ENCODE data around the gene SCO2.
"Not testable (repeated sequence)": the region's sequence is repeated elsewhere in the genome, so short reads cannot be mapped to it uniquely, and the experiment has no call there.

Gene SCO2

GRCh38 chr22:50551160-50551752 is 25.9 kb upstream of the SCO2 start:
- H3K4me3 ChIP-seq (ENCODE audit: low read depth, low read length) = no peak overlapping the region

DNA sequence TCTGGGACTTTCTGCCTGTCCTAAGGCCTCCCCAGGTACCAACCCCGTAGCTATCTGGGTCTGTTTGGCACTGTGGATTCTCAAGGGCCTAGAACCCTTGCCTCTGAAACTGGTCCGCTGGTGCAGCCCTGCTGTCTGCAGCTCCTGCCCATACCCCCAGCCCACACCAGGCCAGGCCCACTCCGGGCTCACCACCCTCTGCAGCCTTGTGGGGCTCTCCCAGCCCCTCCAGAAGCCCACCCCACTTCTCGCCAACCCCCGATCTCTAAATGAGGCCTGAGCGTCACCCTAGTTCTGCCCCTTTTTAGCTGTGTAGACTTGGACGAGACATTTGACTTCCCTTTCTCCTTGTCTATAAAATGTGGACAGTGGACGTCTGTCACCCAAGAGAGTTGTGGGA is 25.0 kb upstream of the SCO2 start:
- H3K4me3 ChIP-seq (ENCODE audit: low read depth, low read length) = no peak overlapping the region

GRCh38 chr22:50548921-50549790 is 23.8 kb upstream of the SCO2 start:
- H3K4me3 ChIP-seq (ENCODE audit: low read depth, low read length) = no peak overlapping the region

DNA sequence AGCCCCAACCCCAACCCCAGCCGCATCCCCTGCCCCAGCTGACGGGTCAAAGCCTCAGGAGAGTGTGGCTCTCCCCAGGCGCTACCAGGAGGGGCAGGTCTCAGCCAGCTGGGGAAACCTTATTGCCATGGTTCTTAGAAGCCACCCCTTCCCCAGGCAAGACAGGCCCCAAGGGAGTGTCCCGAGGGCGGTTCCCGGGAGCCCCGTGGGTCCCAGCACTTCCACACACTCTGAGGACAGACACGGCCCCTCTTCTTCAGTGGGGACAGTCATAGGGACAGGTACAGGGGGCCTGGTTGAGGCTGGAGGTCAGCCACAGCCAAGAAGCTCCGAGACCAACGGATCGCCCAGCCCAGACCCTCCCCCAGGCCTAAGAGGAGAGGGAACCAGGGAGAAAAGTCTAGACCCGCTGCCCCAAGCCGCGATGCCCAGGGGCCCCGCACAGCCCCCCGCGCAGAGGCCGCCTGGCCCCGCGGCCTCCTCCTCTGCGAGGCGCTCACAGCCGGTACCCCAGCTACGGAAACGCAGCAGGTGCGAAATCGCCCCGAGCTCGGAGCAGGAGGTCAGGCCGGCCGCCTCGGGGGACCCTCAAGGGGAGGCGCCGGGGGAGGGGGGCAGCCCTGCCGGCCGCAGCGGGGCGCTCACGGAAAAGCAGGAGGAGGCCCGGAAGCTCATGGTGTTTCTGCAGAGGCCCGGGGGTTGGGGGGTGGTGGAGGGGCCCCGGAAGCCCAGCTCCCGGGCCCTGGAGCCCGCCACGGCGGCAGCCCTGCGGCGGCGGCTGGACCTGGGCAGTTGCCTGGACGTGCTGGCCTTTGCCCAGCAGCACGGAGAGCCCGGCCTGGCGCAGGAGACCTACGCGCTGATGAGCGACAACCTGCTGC is 22.9 kb upstream of the SCO2 start:
- H3K4me3 ChIP-seq (ENCODE audit: low read depth, low read length) = no peak overlapping the region

GRCh38 chr22:50547263-50547985 is 22.0 kb upstream of the SCO2 start:
- no peak overlapping the region for H3K4me3 ChIP-seq (ENCODE audit: low read depth, low read length)

- no peak overlapping the region for H3K4me3 ChIP-seq (ENCODE audit: low read depth, low read length)
Measured at GRCh38 chr22:50546326-50547262, 21.2 kb upstream of the SCO2 start.

- H3K4me3 ChIP-seq (ENCODE audit: low read depth, low read length) = no peak within 1 kb of the TSS
Measured at GRCh38 chr22:50545522-50546325, 20.3 kb upstream of the SCO2 start, which contains the start of gene KLHDC7B. Gene KLHDC7B, plus strand, starts transcription at chr22:50545899. Its CDS starts 345 bp downstream, at chr22:50546244.

DNA sequence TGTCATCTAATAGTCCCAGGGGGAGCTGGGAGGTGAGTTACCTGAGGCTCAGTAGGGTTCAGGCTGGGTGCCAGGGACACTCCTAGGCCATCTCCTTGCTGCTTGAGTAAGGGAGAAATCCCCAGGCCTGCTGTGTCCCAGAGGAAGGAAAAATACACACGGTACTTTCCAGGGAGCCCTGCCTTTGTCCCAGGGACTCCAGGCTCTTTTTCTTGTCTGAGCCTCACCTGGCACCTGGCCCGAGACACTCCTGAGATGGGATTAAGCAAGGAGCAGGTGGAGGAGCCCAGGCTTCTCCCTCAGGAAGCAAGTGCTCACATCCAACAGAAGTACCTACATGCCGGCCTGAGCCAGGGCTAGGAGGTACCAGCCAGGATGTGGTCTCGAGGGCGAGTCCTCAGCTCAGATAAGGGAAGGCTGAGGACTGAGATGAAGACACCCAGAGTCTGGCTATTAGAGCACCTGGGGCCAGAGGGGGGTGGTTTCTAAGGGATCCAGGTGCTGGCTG is 19.4 kb upstream of the SCO2 start:
- no peak overlapping the region for H3K4me3 ChIP-seq (ENCODE audit: low read depth, low read length)

DNA sequence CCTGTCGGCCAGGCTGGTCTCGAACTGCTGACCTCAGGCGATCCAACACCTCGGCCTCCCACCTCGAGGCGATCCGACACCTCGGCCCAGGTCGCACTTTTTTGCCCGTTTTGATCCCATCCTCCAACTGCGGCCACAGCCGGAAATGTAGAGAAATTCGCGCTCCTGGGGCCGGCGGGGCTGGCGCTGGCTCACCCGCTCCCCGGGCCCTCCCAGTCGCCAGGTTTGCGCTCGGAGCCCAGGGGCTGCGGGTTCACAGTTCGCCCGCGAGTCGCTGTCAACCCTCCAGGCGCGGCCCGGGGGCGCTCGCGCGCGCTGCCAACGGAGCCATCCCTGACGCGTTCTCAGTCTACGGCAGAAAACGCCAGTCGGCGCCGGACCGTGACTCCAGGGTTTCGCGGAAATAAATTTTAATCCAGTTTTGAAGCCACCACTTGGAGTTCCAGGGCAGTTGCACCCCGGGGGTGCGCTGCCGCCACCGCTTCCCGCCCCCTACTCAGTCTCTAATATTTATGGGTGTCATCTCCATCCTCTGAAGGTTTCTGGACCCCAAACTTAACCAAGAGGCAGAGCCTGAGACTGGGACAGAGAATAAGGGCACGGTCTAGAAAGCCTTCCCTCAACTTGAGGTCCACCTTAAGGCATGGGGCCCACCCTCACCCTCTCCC is 18.8 kb upstream of the SCO2 start:
- H3K4me3 ChIP-seq (ENCODE audit: low read depth, low read length) = no peak overlapping the region

- H3K4me3 ChIP-seq (ENCODE audit: low read depth, low read length) = no peak overlapping the region
Measured at GRCh38 chr22:50542416-50542927, 17.1 kb upstream of the SCO2 start.

DNA sequence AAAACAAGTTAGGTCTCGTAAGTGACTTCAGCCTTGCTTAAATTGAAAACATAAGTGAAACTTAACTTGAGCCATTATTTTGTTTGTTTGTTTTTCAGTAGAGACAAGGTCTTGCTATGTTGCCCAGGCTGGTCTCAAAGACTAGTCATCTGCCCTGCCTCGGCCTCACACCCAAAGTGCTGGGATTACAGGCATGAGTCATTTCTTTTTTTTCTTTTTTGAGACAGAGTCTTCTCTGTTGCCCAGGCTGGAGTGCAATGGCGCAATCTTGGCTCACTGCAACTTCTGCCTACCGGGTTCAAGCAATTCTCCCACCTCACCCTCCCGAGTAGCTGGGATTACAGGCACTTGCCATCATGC is 16.2 kb upstream of the SCO2 start:
- not testable (repeated sequence) for H3K4me3 ChIP-seq (ENCODE audit: low read depth, low read length)

DNA sequence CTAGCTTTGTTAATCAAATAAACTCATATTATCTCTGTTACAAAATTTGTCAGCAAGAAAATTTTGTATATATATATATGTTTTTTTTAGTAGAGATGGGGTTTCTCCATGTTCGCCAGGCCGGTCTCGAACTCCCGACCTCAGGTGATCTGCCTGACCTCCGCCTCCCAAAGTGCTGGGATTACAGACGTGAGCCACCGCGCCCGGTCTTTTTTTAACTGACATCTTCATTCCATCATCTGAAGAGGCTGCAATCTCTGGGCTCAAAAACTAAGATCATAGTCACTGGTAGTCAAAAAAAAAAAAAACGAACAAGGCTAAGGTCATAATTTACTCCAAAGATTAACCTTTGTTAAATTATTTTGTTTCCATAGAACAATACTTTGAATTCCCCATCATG is 15.0 kb upstream of the SCO2 start:
- no peak overlapping the region for H3K4me3 ChIP-seq (ENCODE audit: low read depth, low read length)

DNA sequence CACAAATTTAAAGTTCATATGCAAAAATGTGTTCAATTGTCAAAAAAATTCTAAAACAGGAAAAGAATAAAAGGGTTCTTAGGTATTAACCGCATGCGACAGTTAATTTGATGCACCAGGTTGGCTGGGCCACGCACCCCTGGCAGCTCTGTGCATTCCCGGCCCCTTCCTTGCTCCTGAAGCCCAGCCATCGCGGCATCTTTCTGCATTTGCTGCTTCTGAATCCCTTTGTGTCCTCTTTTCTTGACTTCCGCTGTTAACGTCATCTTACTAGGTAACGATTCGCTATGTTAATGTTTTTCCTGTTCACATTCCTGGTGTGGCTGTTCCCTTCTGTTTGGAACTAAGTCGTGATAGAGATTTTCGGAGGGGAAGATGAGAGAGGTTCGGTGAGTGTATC is 12.4 kb upstream of the SCO2 start:
- H3K4me3 ChIP-seq (ENCODE audit: low read depth, low read length) = no peak overlapping the region

- H3K4me3 ChIP-seq (ENCODE audit: low read depth, low read length) = no peak overlapping the region
Measured at GRCh38 chr22:50536226-50536625, 10.8 kb upstream of the SCO2 start.

DNA sequence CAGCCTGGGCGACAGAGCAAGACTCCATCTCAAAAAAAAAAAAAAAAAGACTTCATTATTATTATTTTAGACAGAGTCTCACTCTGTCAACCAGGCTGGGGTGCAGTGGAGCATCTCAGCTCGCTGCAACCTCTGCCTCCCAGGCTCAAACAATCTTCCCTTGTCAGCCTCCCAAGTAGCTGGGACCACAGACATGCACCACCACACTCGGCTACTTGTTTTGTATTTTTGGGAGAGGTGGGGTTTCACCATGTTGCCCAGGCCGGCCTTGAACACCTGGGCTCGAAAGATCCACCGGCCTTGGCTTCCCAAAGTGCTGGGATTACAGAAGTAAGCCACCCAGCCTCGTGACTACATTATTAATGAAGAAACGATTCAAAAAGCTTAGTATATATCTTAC is 9.7 kb upstream of the SCO2 start:
- no peak overlapping the region for H3K4me3 ChIP-seq (ENCODE audit: low read depth, low read length)

DNA sequence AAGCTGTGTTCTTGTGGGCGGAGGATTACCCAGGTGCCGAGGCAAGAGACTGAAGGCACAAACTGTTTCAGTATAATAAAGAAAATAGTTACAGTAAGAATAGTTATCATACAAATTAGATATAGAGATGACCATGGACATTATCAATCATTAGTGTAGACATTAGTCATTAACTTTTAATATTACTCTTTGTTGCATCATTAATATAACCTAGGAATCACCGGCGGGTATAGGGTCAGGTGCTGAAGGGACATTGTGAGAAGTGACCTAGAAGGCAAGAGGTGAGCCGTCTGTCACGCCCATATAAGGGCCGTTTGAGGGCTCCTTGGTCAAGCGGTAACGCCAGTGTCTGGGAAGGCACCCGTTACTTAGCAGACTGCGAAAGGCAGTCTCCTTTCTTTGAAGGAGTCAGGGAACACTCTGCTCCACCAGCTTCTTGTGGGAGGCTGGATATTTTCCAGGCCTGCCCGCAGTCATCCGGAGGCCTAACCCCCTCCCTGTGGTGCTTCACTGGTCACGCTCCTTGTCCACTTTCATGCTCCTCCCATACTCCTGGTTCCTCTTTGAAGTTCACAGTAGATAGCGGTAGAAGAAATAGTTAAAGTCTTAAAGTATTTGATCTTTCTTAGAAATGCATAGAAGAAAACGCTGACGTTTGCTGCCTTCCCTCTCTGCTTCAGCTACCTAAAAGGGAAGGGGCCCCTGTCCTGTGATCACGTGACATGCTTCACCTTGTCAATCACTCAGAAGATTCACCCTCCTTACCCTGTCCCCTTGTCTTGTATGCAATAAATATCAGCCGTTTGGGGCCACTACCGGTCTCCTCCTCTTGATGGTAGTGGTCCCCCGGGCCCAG is 8.7 kb upstream of the SCO2 start:
- H3K4me3 ChIP-seq (ENCODE audit: low read depth, low read length) = not testable (repeated sequence)

Measured in iPS-11a (cell line).